ENCODE results near the gene RIMS4. TPM values are rescaled to one million over a fixed set of nuclear protein-coding genes. Genes with fewer than 3 reads are reported as not detected.

The RIMS4 gene
- total and polyA plus RNA-seq, 2 of the 13 experiments (the other 11 are each of a cell fraction or from before 2014, with no cell fraction given) = 0.01 to 0.07 TPM

DNA sequence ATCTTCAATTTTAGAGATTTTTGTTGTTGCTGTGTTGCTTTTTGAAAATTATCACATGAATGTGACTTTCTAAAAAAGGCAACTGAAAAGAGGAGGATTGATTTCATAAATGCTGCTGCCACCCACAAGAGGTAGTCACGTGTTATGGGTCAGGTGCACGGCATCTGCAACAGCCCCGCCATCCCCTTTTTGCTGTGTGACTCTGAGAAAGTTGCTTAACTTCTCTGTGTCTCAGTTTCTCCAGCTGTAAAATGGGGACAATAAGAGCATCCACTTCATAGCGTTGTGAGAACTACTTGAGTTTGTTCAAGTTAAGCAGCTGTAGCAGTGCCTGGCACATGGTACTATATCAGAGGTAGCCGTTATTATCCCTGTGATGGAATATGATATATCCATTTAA lies 84.5 kb downstream of the RIMS4 start:
- peaks cover 0 to 30% of the 10 kb centered on the region in 2 experiments; a peak in 3 of 5 replicates for H3K27me3 ChIP-seq (ENCODE audit: control insufficient read depth in 1 of 2, insufficient read depth in 2 of 2, low read length in 2 of 2)
- no peaks in the 10 kb centered on the region for H3K4me1 ChIP-seq (ENCODE audit: insufficient read depth, low read length)
- H3K4me2 ChIP-seq (ENCODE audit: low read depth, low read length) = no peak overlapping the region
- no peaks in the 10 kb centered on the region for H3K79me2 ChIP-seq (ENCODE audit: insufficient read depth, low read length)
- H3K9ac ChIP-seq (ENCODE audit: insufficient read depth, low read depth, low read length) = no peak overlapping the region
- H2AFZ ChIP-seq (ENCODE audit: low read length) = no peak overlapping the region
- DNase-seq (ENCODE audit: low spot score) = no peak
- in situ Hi-C loops (cut with HindIII; ENCODE audit: extremely low pct_ligation_motif_present, low pct_unique_long_range_greater_than_20kb) (no loop called here), intact Hi-C loops (cut with micrococcal nuclease; ENCODE audit: unreplicated experiment) (no loop called here)
- no peak overlapping the region for H3K4me3 ChIP-seq (replicated peaks in 1 of 3; ENCODE audit: insufficient read depth in 1 of 3, low read depth in 2 of 3, low read length in 3 of 3)
- no TSS peak for BruUV-seq (replicated peaks)
- no peaks in the 10 kb centered on the region for H3K9me3 ChIP-seq (ENCODE audit: low read length)
- ATAC-seq = no peak
- no peaks in the 10 kb centered on the region for H4K20me1 ChIP-seq (ENCODE audit: insufficient read depth, low read length)
- H3K36me3 ChIP-seq (replicated peaks in 1 of 2; ENCODE audit: control insufficient read depth in 1 of 2, insufficient read depth in 2 of 2, low read length in 2 of 2) = no peaks in the 10 kb centered on the region
- no peak overlapping the region for H3K27ac ChIP-seq (ENCODE audit: extremely low read length, insufficient read depth, low read length)
- ChIA-PET CTCF (ENCODE audit: low intra/inter-chr PET ratio, low total read pairs) (no interaction called here), POLR2A (no interaction called here)
- peak; percentile 35; the same call in 1 of the 2 replicates for TF ChIP-seq ZMYM3 (CRISPR knock-in tag; IDR thresholded peaks at IDR 0.05)
- TF ChIP-seq ZSCAN31 (CRISPR knock-in tag; IDR thresholded peaks at IDR 0.05; ENCODE audit: low read depth) = no peak
- TF ChIP-seq MTF2 (CRISPR knock-in tag; IDR thresholded peaks at IDR 0.05; ENCODE audit: borderline replicate concordance) = no peak
- TF ChIP-seq, protein P1, sequence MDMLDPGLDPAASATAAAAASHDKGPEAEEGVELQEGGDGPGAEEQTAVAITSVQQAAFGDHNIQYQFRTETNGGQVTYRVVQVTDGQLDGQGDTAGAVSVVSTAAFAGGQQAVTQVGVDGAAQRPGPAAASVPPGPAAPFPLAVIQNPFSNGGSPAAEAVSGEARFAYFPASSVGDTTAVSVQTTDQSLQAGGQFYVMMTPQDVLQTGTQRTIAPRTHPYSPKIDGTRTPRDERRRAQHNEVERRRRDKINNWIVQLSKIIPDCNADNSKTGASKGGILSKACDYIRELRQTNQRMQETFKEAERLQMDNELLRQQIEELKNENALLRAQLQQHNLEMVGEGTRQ (IDR thresholded peaks at IDR 0.05; ENCODE audit: low read depth, low read length) = 0 out of 2 replicates have a peak, but pooled peaks have one; percentile 26
- TF ChIP-seq, protein P1 (CRISPR knock-in tag; IDR thresholded peaks at IDR 0.05; ENCODE audit: borderline replicate concordance) = no peak
- TF ChIP-seq, protein P2, sequence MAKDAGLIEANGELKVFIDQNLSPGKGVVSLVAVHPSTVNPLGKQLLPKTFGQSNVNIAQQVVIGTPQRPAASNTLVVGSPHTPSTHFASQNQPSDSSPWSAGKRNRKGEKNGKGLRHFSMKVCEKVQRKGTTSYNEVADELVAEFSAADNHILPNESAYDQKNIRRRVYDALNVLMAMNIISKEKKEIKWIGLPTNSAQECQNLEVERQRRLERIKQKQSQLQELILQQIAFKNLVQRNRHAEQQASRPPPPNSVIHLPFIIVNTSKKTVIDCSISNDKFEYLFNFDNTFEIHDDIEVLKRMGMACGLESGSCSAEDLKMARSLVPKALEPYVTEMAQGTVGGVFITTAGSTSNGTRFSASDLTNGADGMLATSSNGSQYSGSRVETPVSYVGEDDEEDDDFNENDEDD (CRISPR knock-in tag; IDR thresholded peaks at IDR 0.05; ENCODE audit: borderline replicate concordance) = no peak
- TF ChIP-seq HDAC6 (IDR thresholded peaks at IDR 0.05; ENCODE audit: low read depth, low read length) = no peak
- TF ChIP-seq, protein P3, sequence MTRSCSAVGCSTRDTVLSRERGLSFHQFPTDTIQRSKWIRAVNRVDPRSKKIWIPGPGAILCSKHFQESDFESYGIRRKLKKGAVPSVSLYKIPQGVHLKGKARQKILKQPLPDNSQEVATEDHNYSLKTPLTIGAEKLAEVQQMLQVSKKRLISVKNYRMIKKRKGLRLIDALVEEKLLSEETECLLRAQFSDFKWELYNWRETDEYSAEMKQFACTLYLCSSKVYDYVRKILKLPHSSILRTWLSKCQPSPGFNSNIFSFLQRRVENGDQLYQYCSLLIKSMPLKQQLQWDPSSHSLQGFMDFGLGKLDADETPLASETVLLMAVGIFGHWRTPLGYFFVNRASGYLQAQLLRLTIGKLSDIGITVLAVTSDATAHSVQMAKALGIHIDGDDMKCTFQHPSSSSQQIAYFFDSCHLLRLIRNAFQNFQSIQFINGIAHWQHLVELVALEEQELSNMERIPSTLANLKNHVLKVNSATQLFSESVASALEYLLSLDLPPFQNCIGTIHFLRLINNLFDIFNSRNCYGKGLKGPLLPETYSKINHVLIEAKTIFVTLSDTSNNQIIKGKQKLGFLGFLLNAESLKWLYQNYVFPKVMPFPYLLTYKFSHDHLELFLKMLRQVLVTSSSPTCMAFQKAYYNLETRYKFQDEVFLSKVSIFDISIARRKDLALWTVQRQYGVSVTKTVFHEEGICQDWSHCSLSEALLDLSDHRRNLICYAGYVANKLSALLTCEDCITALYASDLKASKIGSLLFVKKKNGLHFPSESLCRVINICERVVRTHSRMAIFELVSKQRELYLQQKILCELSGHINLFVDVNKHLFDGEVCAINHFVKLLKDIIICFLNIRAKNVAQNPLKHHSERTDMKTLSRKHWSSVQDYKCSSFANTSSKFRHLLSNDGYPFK (CRISPR knock-in tag; IDR thresholded peaks at IDR 0.05; ENCODE audit: borderline replicate concordance) = no peak
- TF ChIP-seq, protein P4, sequence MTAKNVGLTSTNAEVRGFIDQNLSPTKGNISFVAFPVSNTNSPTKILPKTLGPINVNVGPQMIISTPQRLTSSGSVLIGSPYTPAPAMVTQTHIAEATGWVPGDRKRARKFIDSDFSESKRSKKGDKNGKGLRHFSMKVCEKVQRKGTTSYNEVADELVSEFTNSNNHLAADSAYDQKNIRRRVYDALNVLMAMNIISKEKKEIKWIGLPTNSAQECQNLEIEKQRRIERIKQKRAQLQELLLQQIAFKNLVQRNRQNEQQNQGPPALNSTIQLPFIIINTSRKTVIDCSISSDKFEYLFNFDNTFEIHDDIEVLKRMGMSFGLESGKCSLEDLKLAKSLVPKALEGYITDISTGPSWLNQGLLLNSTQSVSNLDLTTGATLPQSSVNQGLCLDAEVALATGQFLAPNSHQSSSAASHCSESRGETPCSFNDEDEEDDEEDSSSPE (CRISPR knock-in tag; IDR thresholded peaks at IDR 0.05) = no peak
- no peak for TF ChIP-seq ZNF331 (CRISPR knock-in tag; IDR thresholded peaks at IDR 0.05)
- TF ChIP-seq ZNF768 (CRISPR knock-in tag; IDR thresholded peaks at IDR 0.05) = peak; percentile 75; the same call in 1 of the 2 replicates
- TF ChIP-seq ZNF629 (CRISPR knock-in tag; conservative IDR thresholded peaks at IDR 0.05) = peak; percentile 73
- FAIRE-seq = no peak
- 32% methylated on average over 5 of the region's 5 CpGs for WGBS (ENCODE audit: low lambda C conversion rate)
